Keratinocyte (primary cell): ENCODE measurements around the gene FUT7. TPM values are rescaled to one million over a fixed set of nuclear protein-coding genes. Genes with fewer than 3 reads are reported as not detected.
"Not testable (repeated sequence)": the region's sequence is repeated elsewhere in the genome, so short reads cannot be mapped to it uniquely, and the experiment has no call there.

Experiments
- DNase-seq: peaks from one replicate; pipeline ENCODE4 v3.0.0-alpha.2; 2011; ENCODE audit warnings: low read depth, missing footprints, low spot score
- FAIRE-seq: peaks from 2 replicates; lab custom pipeline; 2011; peaks lifted over from hg19 to GRCh38; lab: Jason Lieb, UNC
- H2AFZ ChIP-seq: 2 replicates; pipeline ENCODE4 v1.6.0; 2012; ENCODE audit warnings: low read length, control low read depth, inconsistent platforms; ENCODE audit not compliant: control insufficient read depth
- H3K27ac ChIP-seq: 2 replicates; pipeline ENCODE4 v1.5.1; 2011; ENCODE audit warnings: low read length; ENCODE audit not compliant: control insufficient read depth, insufficient read depth
- H3K27me3 ChIP-seq: 3 replicates; pipeline ENCODE4 v1.6.0; 2011; ENCODE audit warnings: low read length; ENCODE audit not compliant: control insufficient read depth, insufficient read depth; ENCODE audit errors: extremely low read depth
- H3K36me3 ChIP-seq, 2 experiments: 2 replicates in 1 of 2; 3 replicates in 1 of 2; pipeline ENCODE4 v1.5.1; 2011; ENCODE audit warnings: low read length in 2 of 2, mild to moderate bottlenecking in 1 of 2; ENCODE audit not compliant: control insufficient read depth in 2 of 2, insufficient read depth in 2 of 2; ENCODE audit errors: extremely low read depth in 1 of 2
- H3K4me1 ChIP-seq: 3 replicates; pipeline ENCODE4 v1.5.1; 2011; ENCODE audit warnings: low read length; ENCODE audit not compliant: control insufficient read depth, insufficient read depth; ENCODE audit errors: extremely low read depth
- H3K4me2 ChIP-seq: 3 replicates; pipeline ENCODE4 v1.6.0; 2011; ENCODE audit warnings: low read depth, low read length; ENCODE audit not compliant: control insufficient read depth, insufficient read depth; ENCODE audit errors: extremely low read depth
- H3K4me3 ChIP-seq, 3 experiments: fragments of 200-600 bp in 1 of 3; sonication (generic) in 1 of 3; 2 replicates in 2 of 3; 3 replicates in 1 of 3; pipeline ENCODE4 v1.5.1; 2011 to 2016; ENCODE audit warnings: low read length in 3 of 3, mild to moderate bottlenecking in 3 of 3, control low read depth in 2 of 3, inconsistent platforms in 1 of 3, low read depth in 1 of 3, mixed read lengths in 1 of 3, mixed run types in 1 of 3, moderate library complexity in 1 of 3; ENCODE audit not compliant: control insufficient read depth in 2 of 3, insufficient read depth in 2 of 3; ENCODE audit errors: extremely low read depth in 1 of 3
- H3K79me2 ChIP-seq: 2 replicates; pipeline ENCODE4 v1.6.0; 2012; ENCODE audit warnings: low read length; ENCODE audit not compliant: control insufficient read depth, insufficient read depth
- H3K9ac ChIP-seq: 3 replicates; pipeline ENCODE4 v1.6.0; 2011; ENCODE audit warnings: low read length; ENCODE audit not compliant: control insufficient read depth, insufficient read depth; ENCODE audit errors: extremely low read depth
- H3K9me1 ChIP-seq: 3 replicates; pipeline ENCODE4 v1.6.0; 2011; ENCODE audit warnings: low read length; ENCODE audit not compliant: control insufficient read depth, insufficient read depth; ENCODE audit errors: extremely low read depth
- H3K9me3 ChIP-seq: 2 replicates; pipeline ENCODE4 v1.5.1; 2012; ENCODE audit warnings: low read depth, low read length; ENCODE audit not compliant: control insufficient read depth
- H4K20me1 ChIP-seq: 3 replicates; pipeline ENCODE4 v1.6.0; 2011; ENCODE audit warnings: low read length; ENCODE audit not compliant: control insufficient read depth, insufficient read depth; ENCODE audit errors: extremely low read depth
- CTCF ChIP-seq, 3 experiments: IDR thresholded peaks in 1 of 3; conservative IDR thresholded peaks in 1 of 3; optimal IDR thresholded peaks in 1 of 3; 2 replicates in 2 of 3; 3 replicates in 1 of 3; pipeline versions ENCODE3 to v1.5.1; 2011; ENCODE audit warnings: low read length in 3 of 3, mild to moderate bottlenecking in 3 of 3, moderate library complexity in 2 of 3, control low read depth in 1 of 3, inconsistent platforms in 1 of 3; ENCODE audit not compliant: insufficient read depth in 2 of 3; ENCODE audit errors: extremely low read depth in 1 of 3
- EZH2 ChIP-seq: IDR thresholded peaks from one replicate; pipeline ENCODE4 v1.6.1; 2012; ENCODE audit warnings: inconsistent platforms, mild to moderate bottlenecking, low read length, moderate library complexity
- dilution Hi-C: fragments of 300-500 bp; cut with MboI; formaldehyde crosslinking; loops from one replicate; pipeline ENCODE4 v1.7.0; 2020; ENCODE audit warnings: low sequenced_read_pairs; ENCODE audit not compliant: extremely low pct_ligation_motif_present
- polyA plus RNA-seq, 5 experiments: library from polyadenylated mRNA; depleted of rRNA in 3 of 5; stranded (reverse) in 3 of 5; stranded (forward) in 1 of 5; unstranded in 1 of 5; fragments of >200 nt; gene quantifications; 1 replicate in 1 of 5; 2 replicates in 3 of 5; 3 replicates in 1 of 5; pipeline versions ENCODE4 v1.2.1 to v1.2.3, GENCODE V29; 2011 to 2012; ENCODE audit warnings: missing spikeins in 2 of 5, low read depth in 1 of 5, low replicate concordance in 1 of 5

FUT7 gene
- polyA plus RNA-seq, 1 donor (not counting 4 experiments of a cell fraction or from before 2014, with no cell fraction given), result not detected

DNA sequence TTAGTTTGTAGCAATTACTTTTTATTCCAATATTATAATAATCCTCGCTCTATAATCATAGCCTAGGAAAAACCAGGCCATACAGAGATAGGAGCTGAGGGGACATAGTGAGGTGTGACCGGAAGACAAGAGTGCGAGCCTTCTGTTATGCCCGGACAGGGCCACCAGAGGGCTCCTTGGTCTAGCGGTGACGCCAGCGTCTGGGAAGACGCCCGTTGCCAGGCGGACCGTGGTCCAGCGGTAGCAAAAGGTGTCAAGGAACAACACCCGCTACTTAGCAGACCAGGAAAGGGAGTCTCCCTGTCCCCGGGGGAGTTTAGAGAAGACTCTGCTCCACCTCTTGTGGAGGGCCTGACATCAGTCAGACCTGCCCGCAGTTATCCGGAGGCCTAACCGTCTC is 27.6 kb downstream of the FUT7 start:
- H3K36me3 ChIP-seq, H3K27me3 ChIP-seq, H3K4me1 ChIP-seq, dilution Hi-C loops, H3K9me1 ChIP-seq, H2AFZ ChIP-seq, H3K4me2 ChIP-seq, DNase-seq, H3K4me3 ChIP-seq, H4K20me1 ChIP-seq, H3K9me3 ChIP-seq, H3K27ac ChIP-seq, H3K79me2 ChIP-seq, FAIRE-seq, H3K9ac ChIP-seq: not testable (repeated sequence)
- peak in 1 of 3 experiments; percentile 15 for TF ChIP-seq CTCF (optimal IDR thresholded peaks at IDR 0.05 in 1 of 3, IDR thresholded peaks at IDR 0.05 in 1 of 3, conservative IDR thresholded peaks at IDR 0.05 in 1 of 3; ENCODE audit: extremely low read depth in 1 of 3, insufficient read depth in 2 of 3, low read length in 3 of 3)

GRCh38 chr9:137002646-137003041 is 29.2 kb downstream of the FUT7 start:
- no peak overlapping the region for H2AFZ ChIP-seq
- no peak overlapping the region for H3K4me3 ChIP-seq
- no peak overlapping the region for H3K9ac ChIP-seq
- H3K79me2 ChIP-seq, result no peaks in the 10 kb centered on the region
- H3K9me1 ChIP-seq, result no peaks in the 10 kb centered on the region
- H4K20me1 ChIP-seq, result no peaks in the 10 kb centered on the region
- H3K36me3 ChIP-seq, result no peaks in the 10 kb centered on the region
- H3K27ac ChIP-seq, result no peak overlapping the region
- H3K27me3 ChIP-seq, result no peaks in the 10 kb centered on the region
- dilution Hi-C loops, result no loop called here
- no peaks in the 10 kb centered on the region for H3K9me3 ChIP-seq
- DNase-seq, result no peak
- peaks cover 6% of the 10 kb centered on the region for H3K4me1 ChIP-seq
- TF ChIP-seq EZH2 (no peak), CTCF (optimal IDR thresholded peaks at IDR 0.05 in 1 of 3, IDR thresholded peaks at IDR 0.05 in 1 of 3, conservative IDR thresholded peaks at IDR 0.05 in 1 of 3; ENCODE audit: extremely low read depth in 1 of 3, insufficient read depth in 2 of 3, low read length in 3 of 3) (no peak)
- no peak for FAIRE-seq
- no peak overlapping the region for H3K4me2 ChIP-seq
